Smooth muscle cell (in vitro differentiated cells): Measurements from ENCODE around the gene LRP8. TPM values are rescaled to one million over a fixed set of nuclear protein-coding genes. Genes with fewer than 3 reads are reported as not detected.

ENCODE experiments used
- DNase-seq: peaks from one replicate; lab custom pipeline; 2025; ENCODE audit not compliant: unreplicated experiment; lab: John Stamatoyannopoulos, UW
- H2AFZ ChIP-seq: fragments of 200-600 bp; sonication (generic); 2 replicates; pipeline ENCODE4 v1.6.0; 2016; ENCODE audit warnings: antibody characterized with exemption, low read depth, mild to moderate bottlenecking
- H3F3A ChIP-seq: fragments of 200-600 bp; sonication (generic); 2 replicates; pipeline ENCODE4 v1.6.0; 2017; ENCODE audit warnings: antibody characterized with exemption, low read depth
- H3K27ac ChIP-seq: fragments of 200-600 bp; sonication (generic); 2 replicates; pipeline ENCODE4 v1.5.1; 2016; ENCODE audit warnings: low read depth, mild to moderate bottlenecking
- H3K27me3 ChIP-seq: fragments of 200-600 bp; sonication (generic); 2 replicates; pipeline ENCODE4 v1.6.1; 2016; ENCODE audit warnings: low read depth, mild to moderate bottlenecking
- H3K36me3 ChIP-seq: fragments of 200-600 bp; sonication (generic); 2 replicates; pipeline ENCODE4 v1.5.1; 2016; ENCODE audit warnings: low read depth
- H3K4me1 ChIP-seq: fragments of 200-600 bp; sonication (generic); 2 replicates; pipeline ENCODE4 v1.5.1; 2016; ENCODE audit warnings: low read depth
- H3K4me2 ChIP-seq: fragments of 200-600 bp; sonication (generic); 2 replicates; pipeline ENCODE4 v1.6.0; 2016; ENCODE audit warnings: mild to moderate bottlenecking
- H3K4me3 ChIP-seq: fragments of 200-600 bp; sonication (generic); 2 replicates; pipeline ENCODE4 v1.5.1; 2016; ENCODE audit warnings: mild to moderate bottlenecking
- H3K79me2 ChIP-seq: fragments of 200-600 bp; sonication (generic); 2 replicates; pipeline ENCODE4 v1.6.0; 2016; ENCODE audit warnings: low read depth, mild to moderate bottlenecking
- H3K9ac ChIP-seq: fragments of 200-600 bp; sonication (generic); 2 replicates; pipeline ENCODE4 v1.6.0; 2016; ENCODE audit warnings: low read depth
- H3K9me3 ChIP-seq: fragments of 200-600 bp; sonication (generic); replicated peaks from 2 replicates; pipeline ENCODE4 v1.5.1; 2016; ENCODE audit warnings: low read depth
- H4K20me1 ChIP-seq: fragments of 200-600 bp; sonication (generic); 2 replicates; pipeline ENCODE4 v1.6.0; 2016; ENCODE audit warnings: low read depth
- CTCF ChIP-seq: fragments of 200-600 bp; sonication (generic); IDR thresholded peaks from 2 replicates; pipeline ENCODE4 v1.5.1; 2017; ENCODE audit warnings: borderline replicate concordance, mild to moderate bottlenecking, antibody characterized with exemption; ENCODE audit not compliant: insufficient read depth, poor library complexity, severe bottlenecking
- WGBS: methylation state at CpG from one replicate; pipeline ENCODE4 v1.1.7; 2016; ENCODE audit warnings: low lambda C conversion rate; 5-methylcytosine and 5-hydroxymethylcytosine counted together
- polyA plus RNA-seq: library from polyadenylated mRNA; unstranded; fragments of >200 nt; fragmentation: Nextera tagmentation; extraction: Ambion mirVana; gene quantifications from 2 replicates; pipeline ENCODE4 v1.2.1, GENCODE V29; 2016
- total RNA-seq: library from RNA; depleted of rRNA; stranded (reverse); fragments of >200 nt; gene quantifications from 2 replicates; pipeline ENCODE4 v1.2.3, GENCODE V29; 2014

Gene LRP8
- total and polyA plus RNA-seq, 2 experiments from 2014 or later = 5.6 to 8.1 TPM

- WGBS = 88% methylated on average over 12 of the region's 12 CpGs
- Histone ChIP-seq H3K36me3 (no peaks in the 10 kb centered on the region), H3K27me3 (peaks cover 3% of the 10 kb centered on the region), H4K20me1 (no peaks in the 10 kb centered on the region), H3K9me3 (no peaks in the 10 kb centered on the region), H3K4me2 (no peak overlapping the region), H3K79me2 (no peaks in the 10 kb centered on the region), H3K27ac (no peak overlapping the region), H3K4me3 (no peak overlapping the region), H3K4me1 (peaks cover 5% of the 10 kb centered on the region), H2AFZ (no peak overlapping the region), H3F3A (no peaks in the 10 kb centered on the region), H3K9ac (no peak overlapping the region)
- no peak for DNase-seq
- no peak for TF ChIP-seq CTCF
Measured at GRCh38 chr1:53366901-53367502, 39.1 kb upstream of the LRP8 start.

- Histone ChIP-seq H2AFZ (no peak overlapping the region), H3K4me1 (peaks cover 5% of the 10 kb centered on the region), H3K9ac (no peak overlapping the region), H3K9me3 (no peaks in the 10 kb centered on the region), H3K36me3 (no peaks in the 10 kb centered on the region), H3K27ac (no peak overlapping the region), H3K4me3 (no peak overlapping the region), H4K20me1 (no peaks in the 10 kb centered on the region), H3K27me3 (no peaks in the 10 kb centered on the region), H3K79me2 (no peaks in the 10 kb centered on the region), H3K4me2 (no peak overlapping the region), H3F3A (no peaks in the 10 kb centered on the region)
- WGBS = 89% methylated on average over 12 of the region's 12 CpGs
- no peak for DNase-seq
- TF ChIP-seq CTCF = no peak
Measured at GRCh38 chr1:53365437-53366063, 37.7 kb upstream of the LRP8 start.

GRCh38 chr1:53362851-53363642 lies 35.2 kb upstream of the LRP8 start:
- TF ChIP-seq CTCF = no peak
- H3K4me1 ChIP-seq = peaks cover 5% of the 10 kb centered on the region
- H3K4me2 ChIP-seq = no peak overlapping the region
- H3K27ac ChIP-seq = no peak overlapping the region
- H4K20me1 ChIP-seq = no peaks in the 10 kb centered on the region
- no peaks in the 10 kb centered on the region for H3F3A ChIP-seq
- no peak for DNase-seq
- no peaks in the 10 kb centered on the region for H3K36me3 ChIP-seq
- H2AFZ ChIP-seq = no peak overlapping the region
- H3K27me3 ChIP-seq = no peaks in the 10 kb centered on the region
- H3K4me3 ChIP-seq = no peak overlapping the region
- 83% methylated on average over 8 of the region's 9 CpGs for whole genome bisulfite sequencing
- H3K9ac ChIP-seq = no peak overlapping the region
- H3K9me3 ChIP-seq = peaks cover 5% of the 10 kb centered on the region
- no peaks in the 10 kb centered on the region for H3K79me2 ChIP-seq
